ENCODE data around the gene PRR35. TPM values are rescaled to one million over a fixed set of nuclear protein-coding genes. Genes with fewer than 3 reads are reported as not detected.
A peak's percentile ranks its signal among the peaks of the same experiment; 100 is the strongest.

Gene PRR35
- not detected for polyA plus RNA-seq (2012; ENCODE audit: insufficient read depth, insufficient read length)

GRCh38 chr16:560204-560700, at the start of gene PRR35:
TSS of gene PRR35 (plus strand) at chr16:560394. CDS start at chr16:563295, 2,901 bp downstream.
- no peak for DNase-seq (ENCODE audit: low read depth, low spot score)
- H3K4me3 ChIP-seq (ENCODE audit: low read length), result no peak within 1 kb of the TSS

GRCh38 chr16:512802-513201, 47.4 kb upstream of the PRR35 start:
- DNase-seq (ENCODE audit: low read depth, low spot score), result no peak
- no peak overlapping the region for H3K4me3 ChIP-seq (ENCODE audit: low read length)

- H3K4me3 ChIP-seq (ENCODE audit: low read length), result no peak overlapping the region
- DNase-seq (ENCODE audit: low read depth, low spot score), result no peak
Measured at GRCh38 chr16:513950-514349, 46.2 kb upstream of the PRR35 start.

- DNase-seq (ENCODE audit: low read depth, low spot score), result no peak
- H3K4me3 ChIP-seq (ENCODE audit: low read length), result no peak overlapping the region
Measured at GRCh38 chr16:515175-515938, 44.8 kb upstream of the PRR35 start.

GRCh38 chr16:515939-516226, 44.3 kb upstream of the PRR35 start:
- H3K4me3 ChIP-seq (ENCODE audit: low read length), result no peak overlapping the region
- DNase-seq (ENCODE audit: low read depth, low spot score), result no peak

- no peak for DNase-seq (ENCODE audit: low read depth, low spot score)
- H3K4me3 ChIP-seq (ENCODE audit: low read length), result no peak overlapping the region
Measured at GRCh38 chr16:516301-516700, 43.9 kb upstream of the PRR35 start.

- no peak overlapping the region for H3K4me3 ChIP-seq (ENCODE audit: low read length)
- DNase-seq (ENCODE audit: low read depth, low spot score), result no peak
Measured at GRCh38 chr16:518858-519257, 41.3 kb upstream of the PRR35 start.

GRCh38 chr16:519425-519824, 40.8 kb upstream of the PRR35 start:
- no peak for DNase-seq (ENCODE audit: low read depth, low spot score)
- H3K4me3 ChIP-seq (ENCODE audit: low read length), result no peak overlapping the region

- DNase-seq (ENCODE audit: low read depth, low spot score), result no peak
- H3K4me3 ChIP-seq (ENCODE audit: low read length), result no peak overlapping the region
Measured at GRCh38 chr16:519841-520687, 40.1 kb upstream of the PRR35 start.

- no peak overlapping the region for H3K4me3 ChIP-seq (ENCODE audit: low read length)
- no peak for DNase-seq (ENCODE audit: low read depth, low spot score)
Measured at GRCh38 chr16:520847-521246, 39.3 kb upstream of the PRR35 start.

GRCh38 chr16:521381-522210, 38.6 kb upstream of the PRR35 start:
- DNase-seq (ENCODE audit: low read depth, low spot score), result no peak
- H3K4me3 ChIP-seq (ENCODE audit: low read length), result no peak overlapping the region

GRCh38 chr16:522320-523096, 37.7 kb upstream of the PRR35 start:
- DNase-seq (ENCODE audit: low read depth, low spot score), result no peak
- H3K4me3 ChIP-seq (ENCODE audit: low read length), result no peak overlapping the region

GRCh38 chr16:523097-523741, 37.0 kb upstream of the PRR35 start:
- H3K4me3 ChIP-seq (ENCODE audit: low read length), result no peak overlapping the region
- DNase-seq (ENCODE audit: low read depth, low spot score), result no peak

- DNase-seq (ENCODE audit: low read depth, low spot score), result no peak
- no peak overlapping the region for H3K4me3 ChIP-seq (ENCODE audit: low read length)
Measured at GRCh38 chr16:524274-525040, 35.7 kb upstream of the PRR35 start.

GRCh38 chr16:525123-525519, 35.1 kb upstream of the PRR35 start:
- no peak for DNase-seq (ENCODE audit: low read depth, low spot score)
- H3K4me3 ChIP-seq (ENCODE audit: low read length), result no peak overlapping the region

GRCh38 chr16:525520-526180, 34.5 kb upstream of the PRR35 start:
- DNase-seq (ENCODE audit: low read depth, low spot score), result peak; percentile 16
- H3K4me3 ChIP-seq (ENCODE audit: low read length), result peak overlapping the region; percentile 79

Data from Jurkat, Clone E6-1 (cell line).